HepG2 (cell line): Measurements from ENCODE around the gene CHD2. TPM values are rescaled to one million over a fixed set of nuclear protein-coding genes. Genes with fewer than 3 reads are reported as not detected.

Experiments
- HOXA3 ChIP-seq: sonication (generic); formaldehyde crosslinking; IDR thresholded peaks from 2 replicates; pipeline ENCODE4 v1.5.0; 2020; ENCODE audit warnings: missing genetic modification reagents
- HOXA7 ChIP-seq: sonication (generic); formaldehyde crosslinking; IDR thresholded peaks from 2 replicates; pipeline ENCODE4 v1.8.1; 2022; ENCODE audit warnings: mild to moderate bottlenecking, missing genetic modification reagents, moderate library complexity
- IRF2 ChIP-seq: IDR thresholded peaks from 2 replicates; pipeline ENCODE4 v1.6.1; 2018; ENCODE audit warnings: missing genetic modification reagents, missing compliant biosample characterization
- MTA3 ChIP-seq: sonication (generic); formaldehyde crosslinking; IDR thresholded peaks from 2 replicates; pipeline ENCODE4 v1.4.0; 2020; ENCODE audit warnings: missing genetic modification reagents
- NCOR1 ChIP-seq: fragments of 200-600 bp; sonication (generic); IDR thresholded peaks from 2 replicates; pipeline ENCODE4 v1.7.0; 2017; ENCODE audit warnings: antibody characterized with exemption, low read length, borderline replicate concordance
- NFKBIZ ChIP-seq: IDR thresholded peaks from 2 replicates; pipeline ENCODE4 v1.6.1; 2018; ENCODE audit warnings: missing genetic modification reagents, missing compliant biosample characterization
- PATZ1 ChIP-seq: sonication (generic); formaldehyde crosslinking; IDR thresholded peaks from 2 replicates; pipeline ENCODE4 v1.4.0; 2020; ENCODE audit warnings: missing genetic modification reagents
- PPARG ChIP-seq: conservative IDR thresholded peaks from 2 replicates; pipeline ENCODE4 v1.6.1; 2016; ENCODE audit warnings: missing biosample characterization, missing genetic modification reagents
- SNAPC5 ChIP-seq: sonication (generic); formaldehyde crosslinking; IDR thresholded peaks from 2 replicates; pipeline ENCODE4 v1.8.1; 2023; ENCODE audit warnings: mild to moderate bottlenecking, missing genetic modification reagents, borderline replicate concordance
- SOX6 ChIP-seq, 2 experiments: fragments of 450-650 bp in 1 of 2; sonication (generic) in 1 of 2; formaldehyde crosslinking in 1 of 2; IDR thresholded peaks; 2 replicates each; pipeline versions ENCODE4 v1.4.0 to v1.6.1; 2017 to 2020; ENCODE audit warnings: antibody characterized with exemption in 1 of 2, mild to moderate bottlenecking in 1 of 2, missing genetic modification reagents in 1 of 2
- SUZ12 ChIP-seq: fragments of 150-350 bp; IDR thresholded peaks from 2 replicates; pipeline ENCODE4 v1.6.1; 2014; ENCODE audit warnings: low read depth, low read length
- ZBTB44 ChIP-seq: sonication (generic); formaldehyde crosslinking; IDR thresholded peaks from 2 replicates; pipeline ENCODE4 v1.4.0; 2020; ENCODE audit warnings: missing genetic modification reagents
- ZNF33A ChIP-seq: sonication (generic); formaldehyde crosslinking; IDR thresholded peaks from 2 replicates; pipeline ENCODE4 v1.5.1; 2020; ENCODE audit warnings: missing genetic modification reagents, mild to moderate bottlenecking, moderate library complexity, borderline replicate concordance
- ZNF501 ChIP-seq: sonication (generic); formaldehyde crosslinking; IDR thresholded peaks from 2 replicates; pipeline ENCODE4 v1.5.1; 2020; ENCODE audit warnings: mild to moderate bottlenecking, moderate library complexity, missing genetic modification reagents
- ZNF570 ChIP-seq: sonication (generic); formaldehyde crosslinking; IDR thresholded peaks from 2 replicates; pipeline ENCODE4 v1.4.0; 2020; ENCODE audit warnings: mild to moderate bottlenecking, missing genetic modification reagents, borderline replicate concordance
- ZNF615 ChIP-seq: sonication (generic); formaldehyde crosslinking; IDR thresholded peaks from 2 replicates; pipeline ENCODE4 v1.5.0; 2020; ENCODE audit warnings: mild to moderate bottlenecking, missing genetic modification reagents, borderline replicate concordance
- ZNF746 ChIP-seq: sonication (generic); formaldehyde crosslinking; IDR thresholded peaks from 2 replicates; pipeline ENCODE4 v1.8.0; 2022; ENCODE audit warnings: mild to moderate bottlenecking, missing genetic modification reagents
- ZNF790 ChIP-seq: sonication (generic); formaldehyde crosslinking; IDR thresholded peaks from 2 replicates; pipeline ENCODE4 v1.8.0; 2022; ENCODE audit warnings: missing genetic modification reagents, mild to moderate bottlenecking, borderline replicate concordance
- ZNF850 ChIP-seq: sonication (generic); formaldehyde crosslinking; conservative IDR thresholded peaks from 2 replicates; pipeline ENCODE4 v1.9.0; 2021; ENCODE audit warnings: mild to moderate bottlenecking, missing genetic modification reagents
- ZSCAN5A ChIP-seq: sonication (generic); formaldehyde crosslinking; IDR thresholded peaks from 2 replicates; pipeline ENCODE4 v1.8.0; 2022; ENCODE audit warnings: mild to moderate bottlenecking, missing genetic modification reagents, borderline replicate concordance
- polyA plus RNA-seq, 8 experiments: library from polyadenylated mRNA; depleted of rRNA in 3 of 8; stranded (reverse) in 7 of 8; unstranded in 1 of 8; fragments of >200 nt; fragmentation: Illumina TruSeq in 4 of 8; extraction: Trizol in 4 of 8; gene quantifications; 2 replicates each; pipeline versions ENCODE4 v1.2.1 to v1.2.3, GENCODE V29; 2011 to 2016; ENCODE audit warnings: low read depth in 4 of 8, missing spikeins in 1 of 8, mixed read lengths in 1 of 8; ENCODE audit not compliant: insufficient read depth in 1 of 8
- total RNA-seq, 5 experiments: library from RNA; depleted of rRNA; stranded (reverse); fragments of >200 nt; fragmentation: Illumina TruSeq; extraction: Trizol; gene quantifications; 2 replicates each; pipeline ENCODE4 v1.2.3, GENCODE V29; 2016; ENCODE audit warnings: low read depth in 1 of 5
- TF ChIP-seq, protein P1 (sequence below): IDR thresholded peaks from 2 replicates; pipeline ENCODE4 v1.6.1; 2016; ENCODE audit warnings: missing compliant biosample characterization, missing genetic modification reagents, borderline replicate concordance
- TF ChIP-seq, protein P2 (sequence below): sonication (generic); formaldehyde crosslinking; IDR thresholded peaks from 2 replicates; pipeline ENCODE4 v1.5.0; 2020; ENCODE audit warnings: missing genetic modification reagents

Gene CHD2
- total and polyA plus RNA-seq, 2 of the 13 experiments (the other 11 are each of a cell fraction or from before 2014, with no cell fraction given): 54.0 to 54.1 TPM

- TF ChIP-seq NFKBIZ (0 out of 2 replicates have a peak, but pooled peaks have one; percentile 52), SOX6 (IDR thresholded peaks at IDR 0.05) (no peak), SOX6 (CRISPR knock-in tag; IDR thresholded peaks at IDR 0.05) (peak; percentile 89), ZNF850 (CRISPR knock-in tag) (peak; percentile 34; the same call in 1 of the 2 replicates), ZNF33A (peak; percentile 80; the same call in 1 of the 2 replicates), IRF2 (CRISPR knock-in tag) (peak; percentile 94), HOXA3 (CRISPR knock-in tag) (peak; percentile 99), HOXA7 (CRISPR knock-in tag) (no peak), ZSCAN5A (CRISPR knock-in tag) (no peak), PATZ1 (peak; percentile 89), PPARG (CRISPR knock-in tag) (no peak; the same call in 1 of the 2 replicates), ZBTB44 (no peak), MTA3 (CRISPR knock-in tag) (no peak), ZNF790 (CRISPR knock-in tag) (peak; percentile 93), SUZ12 (no peak), ZNF615 (peak; percentile 79; the same call in 1 of the 2 replicates), SNAPC5 (CRISPR knock-in tag) (0 out of 2 replicates have a peak, but pooled peaks have one; percentile 41), NCOR1 (peak; percentile 80; the same call in 1 of the 2 replicates), ZNF746 (CRISPR knock-in tag) (no peak), ZNF570 (CRISPR knock-in tag) (no peak), ZNF501 (CRISPR knock-in tag) (peak; percentile 95)
- TF ChIP-seq, protein P1, sequence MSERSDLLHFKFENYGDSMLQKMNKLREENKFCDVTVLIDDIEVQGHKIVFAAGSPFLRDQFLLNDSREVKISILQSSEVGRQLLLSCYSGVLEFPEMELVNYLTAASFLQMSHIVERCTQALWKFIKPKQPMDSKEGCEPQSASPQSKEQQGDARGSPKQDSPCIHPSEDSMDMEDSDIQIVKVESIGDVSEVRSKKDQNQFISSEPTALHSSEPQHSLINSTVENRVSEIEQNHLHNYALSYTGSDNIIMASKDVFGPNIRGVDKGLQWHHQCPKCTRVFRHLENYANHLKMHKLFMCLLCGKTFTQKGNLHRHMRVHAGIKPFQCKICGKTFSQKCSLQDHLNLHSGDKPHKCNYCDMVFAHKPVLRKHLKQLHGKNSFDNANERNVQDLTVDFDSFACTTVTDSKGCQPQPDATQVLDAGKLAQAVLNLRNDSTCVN (CRISPR knock-in tag): peak; percentile 91; the same call in 1 of the 2 replicates
- TF ChIP-seq, protein P2, sequence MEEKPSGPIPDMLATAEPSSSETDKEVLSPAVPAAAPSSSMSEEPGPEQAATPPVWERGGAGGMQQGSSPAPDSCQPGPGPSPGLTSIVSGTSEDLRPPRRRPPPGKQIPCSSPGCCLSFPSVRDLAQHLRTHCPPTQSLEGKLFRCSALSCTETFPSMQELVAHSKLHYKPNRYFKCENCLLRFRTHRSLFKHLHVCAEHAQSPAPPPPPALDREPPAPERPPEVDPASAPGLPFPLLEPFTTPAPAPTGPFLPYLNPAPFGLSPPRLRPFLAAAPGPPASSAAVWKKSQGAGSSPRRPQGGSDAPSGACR (CRISPR knock-in tag): no peak; the same call in none of the 2 replicates
Measured at GRCh38 chr15:92903966-92904721, 4.0 kb downstream of the CHD2 start (continued).
